Ecto neural progenitor cell (in vitro differentiated cells): Measurements from ENCODE around the gene PLEKHA8.

Source experiments
- DNase-seq: peaks from one replicate; pipeline ENCODE4 v3.0.0-alpha.2; 2018; ENCODE audit warnings: low spot score

Gene PLEKHA8

DNA sequence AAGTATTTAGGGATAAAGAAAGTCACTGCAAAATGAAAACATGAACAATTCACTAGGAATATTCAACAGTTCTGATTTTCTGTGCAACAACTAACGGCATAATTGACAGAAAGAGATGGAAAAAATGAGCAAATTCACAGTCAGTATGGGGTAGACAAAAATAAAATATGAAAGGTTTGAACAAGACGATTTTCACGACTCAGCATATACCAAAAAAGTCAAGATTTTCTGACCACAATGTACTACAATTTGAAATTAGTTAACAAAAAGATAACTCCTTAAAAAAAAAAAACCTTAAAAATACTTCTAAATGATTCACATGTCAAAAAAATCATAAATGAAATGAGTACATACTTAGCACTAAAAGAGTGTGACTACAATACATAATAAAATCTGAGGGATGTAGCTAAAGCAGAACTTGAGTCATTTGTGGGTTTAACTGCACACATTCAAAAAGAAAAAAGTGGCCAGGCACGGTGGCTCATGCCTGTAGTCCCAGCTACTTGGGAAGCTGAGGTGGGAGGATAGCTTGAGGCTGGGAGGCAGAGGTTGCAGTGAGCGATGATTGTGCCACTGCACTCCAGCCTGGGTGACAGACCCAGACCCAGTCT, 84.0 kb downstream of the PLEKHA8 start:
- no peak for DNase-seq

- DNase-seq, result no peak
Observed at GRCh38 chr7:30113144-30113543, 84.9 kb downstream of the PLEKHA8 start.

- DNase-seq, result no peak
Observed at GRCh38 chr7:30114536-30115238, 86.5 kb downstream of the PLEKHA8 start.

DNA sequence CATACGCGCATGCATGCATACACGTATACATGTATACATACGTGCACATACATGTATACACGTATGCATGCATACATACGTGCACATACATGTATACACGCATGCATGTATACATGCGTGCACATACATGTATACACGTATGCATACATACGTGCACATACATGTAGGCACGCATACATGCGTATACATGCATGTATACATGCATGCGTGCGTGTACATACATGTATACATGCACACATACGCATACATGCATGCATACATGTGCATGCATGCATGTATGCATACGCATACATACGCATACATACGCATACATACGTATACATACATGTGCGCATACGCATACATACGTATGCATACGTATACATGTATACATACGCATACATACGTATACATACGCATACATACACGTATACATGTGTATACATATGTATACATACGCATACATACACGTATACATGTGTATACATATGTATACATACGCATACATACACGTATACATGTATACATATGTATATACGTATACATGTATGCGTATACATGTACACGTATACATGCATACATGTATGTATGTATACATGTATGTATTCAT, 87.6 kb downstream of the PLEKHA8 start:
- no peak for DNase-seq

DNA sequence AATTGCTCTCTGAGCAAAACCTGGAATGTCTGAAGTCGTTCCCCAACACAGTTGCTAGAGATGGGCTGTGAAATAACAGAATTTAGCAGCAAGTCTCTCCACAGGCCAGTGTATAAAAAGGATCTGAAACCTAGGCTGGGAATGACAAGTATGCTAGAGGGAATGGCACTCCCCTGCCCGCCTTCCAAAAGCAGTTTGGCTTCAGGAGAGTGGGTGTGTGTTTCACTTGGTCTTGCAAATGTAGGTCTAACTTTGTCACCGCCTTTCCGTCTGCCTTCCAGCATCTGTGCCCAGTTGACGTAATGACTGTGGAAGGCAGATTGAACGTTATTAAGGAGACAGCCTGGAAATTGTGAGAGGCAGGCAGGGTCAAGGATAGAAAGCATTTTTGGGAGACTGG, 88.6 kb downstream of the PLEKHA8 start:
- DNase-seq, result no peak

DNA sequence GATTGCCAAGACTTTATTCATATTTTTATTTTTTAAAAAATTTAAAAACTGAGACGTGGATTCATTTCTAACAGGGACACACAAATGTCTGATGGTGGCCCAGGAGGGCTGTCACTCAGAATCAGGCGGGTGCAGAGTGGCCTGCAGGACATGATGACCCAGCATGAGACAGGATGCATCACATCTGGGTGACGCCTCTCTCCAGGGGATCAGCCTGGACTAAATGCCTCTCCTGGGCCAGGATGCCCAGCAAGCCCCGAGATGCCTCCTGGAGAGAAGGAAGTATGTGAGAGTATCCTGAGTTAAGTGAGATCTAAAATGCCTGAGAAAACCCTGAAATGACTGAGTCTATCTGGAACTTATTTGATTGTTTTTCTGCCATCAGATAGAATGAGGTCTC, 89.7 kb downstream of the PLEKHA8 start:
- no peak for DNase-seq

GRCh38 chr7:30119890-30120577, 91.8 kb downstream of the PLEKHA8 start:
- no peak for DNase-seq

- no peak for DNase-seq
Observed at GRCh38 chr7:30133736-30134610, 105.8 kb downstream of the PLEKHA8 start.

DNA sequence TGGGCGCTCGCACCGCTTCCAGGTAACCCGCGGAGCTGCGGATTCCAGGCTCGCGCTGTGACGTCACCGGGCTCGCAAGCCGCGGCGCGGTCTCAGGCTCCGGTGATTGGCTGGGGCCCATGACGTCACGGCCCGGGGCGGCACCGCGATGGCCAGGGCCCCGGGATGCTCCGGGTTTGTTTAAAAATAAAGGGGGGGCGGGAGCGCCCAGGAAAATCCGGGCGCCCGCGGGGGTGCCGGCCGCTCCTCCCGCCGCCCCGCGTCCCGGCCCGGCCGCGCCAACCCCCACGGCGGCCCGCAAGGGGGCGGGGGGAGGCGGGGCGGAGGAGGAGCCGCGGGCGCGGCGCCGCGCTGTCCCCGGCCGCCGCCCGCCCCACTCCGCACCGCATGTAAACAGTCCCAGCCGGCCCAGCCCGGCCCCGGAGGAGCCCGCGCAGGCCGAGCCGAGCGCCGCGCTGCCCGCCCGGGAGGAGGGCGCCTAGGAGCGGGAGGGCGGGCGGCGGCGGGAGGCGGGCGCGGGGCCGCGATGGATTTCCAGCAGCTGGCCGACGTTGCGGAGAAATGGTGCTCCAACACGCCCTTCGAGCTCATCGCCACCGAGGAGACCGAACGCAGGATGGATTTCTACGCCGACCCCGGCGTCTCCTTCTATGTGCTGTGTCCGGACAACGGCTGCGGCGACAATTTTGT, 106.5 kb downstream of the PLEKHA8 start, which contains the start of gene MTURN:
Gene MTURN (plus strand): TSS at position 376 of the 690 bp plus-strand sequence. CDS start 151 bp downstream, at position 527.
- peak; percentile 93 for DNase-seq

DNA sequence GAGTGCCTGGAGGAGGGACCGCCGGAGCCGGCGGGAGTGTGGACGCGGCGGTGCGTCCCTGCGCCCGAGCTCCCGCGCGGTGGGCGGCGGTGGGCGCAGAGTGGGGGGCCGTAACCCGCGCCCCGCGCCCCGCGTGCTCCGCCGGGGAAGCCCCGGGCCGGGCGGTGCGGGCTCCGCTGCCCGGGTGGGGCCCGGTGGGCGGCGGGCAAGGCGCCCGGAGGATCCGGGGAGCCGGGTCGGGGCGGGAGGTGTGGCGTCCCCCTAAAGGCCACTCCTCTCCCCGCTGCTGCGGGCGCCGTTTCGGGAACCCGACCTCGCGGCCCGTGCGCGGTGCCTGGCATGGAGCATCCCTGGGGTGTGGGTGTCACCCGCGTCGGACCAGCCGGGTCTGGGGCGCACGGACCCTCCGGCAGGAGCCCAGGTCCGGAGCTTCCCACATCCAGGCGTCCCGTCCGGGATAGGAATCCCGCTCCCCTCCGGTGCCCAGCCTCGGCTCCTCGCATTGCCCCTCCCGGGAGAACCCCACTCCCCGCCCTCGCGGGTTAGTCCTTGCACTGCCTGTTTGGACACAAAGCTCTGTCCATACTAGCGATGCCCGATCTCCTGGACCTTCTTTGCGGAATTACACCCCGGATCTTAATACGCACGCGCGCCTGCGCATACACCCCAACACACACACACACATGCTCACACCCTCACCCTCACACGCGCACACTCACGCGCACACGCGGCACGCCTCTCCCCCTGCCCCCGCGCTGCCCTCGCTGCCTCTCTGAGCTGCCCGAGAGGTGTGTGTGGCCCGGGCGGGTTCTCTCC, 107.3 kb downstream of the PLEKHA8 start:
- DNase-seq, result peak; percentile 72

DNA sequence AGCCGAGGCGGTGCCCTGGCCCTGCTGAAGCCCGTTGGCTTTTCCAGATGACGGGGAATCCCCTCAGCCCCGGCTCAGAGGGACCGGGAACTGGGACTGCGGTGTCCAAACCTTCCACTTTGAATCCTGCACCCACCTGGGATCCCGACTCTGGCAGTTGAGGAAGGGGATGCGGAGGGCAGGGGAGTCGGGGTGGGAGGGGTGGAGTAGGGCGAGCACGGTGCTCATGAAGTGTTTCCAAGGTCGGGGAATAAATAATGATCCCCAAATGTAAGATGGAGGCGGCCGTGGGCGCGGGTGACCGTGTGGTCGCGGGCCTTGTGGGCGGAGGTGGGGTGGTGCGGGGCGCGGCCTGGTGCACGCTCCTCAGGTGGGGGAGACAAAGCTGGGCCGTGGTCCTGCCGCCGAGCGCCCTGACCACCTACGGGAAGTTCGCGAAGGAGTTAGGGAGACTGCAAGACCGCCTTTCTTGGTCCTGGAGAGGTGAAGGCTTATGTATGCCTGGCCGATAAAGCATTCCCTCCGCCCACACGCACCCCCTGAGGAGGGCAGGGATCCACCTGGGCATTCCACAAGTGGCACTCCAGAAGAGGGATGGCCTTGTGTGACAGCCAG, 108.0 kb downstream of the PLEKHA8 start:
- DNase-seq, result no peak

- no peak for DNase-seq
Observed at GRCh38 chr7:30136743-30137485, 108.7 kb downstream of the PLEKHA8 start.

GRCh38 chr7:30139836-30140384, 111.7 kb downstream of the PLEKHA8 start:
- DNase-seq, result no peak

- DNase-seq, result no peak
Observed at GRCh38 chr7:30140456-30140855, 112.2 kb downstream of the PLEKHA8 start.

DNA sequence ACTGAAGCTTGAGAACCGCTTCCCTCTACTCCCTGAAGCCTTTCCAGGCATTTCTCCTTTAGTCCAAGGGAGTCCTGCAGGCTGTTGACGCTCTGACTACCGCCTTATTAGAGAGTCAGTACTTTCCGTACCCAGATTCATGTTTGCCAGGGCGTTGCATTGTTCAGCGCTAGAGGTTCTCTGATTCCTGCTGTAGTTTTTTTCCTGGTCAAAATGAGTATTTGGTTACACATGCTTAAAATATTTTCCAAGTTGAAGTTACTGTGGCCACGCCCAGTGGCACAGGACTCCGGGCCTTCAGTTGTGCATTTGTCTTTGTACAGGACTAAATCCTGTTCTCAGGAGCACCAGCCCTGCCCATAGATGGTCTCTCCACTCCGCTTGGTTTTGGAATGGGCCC, 114.5 kb downstream of the PLEKHA8 start:
- DNase-seq, result no peak

DNA sequence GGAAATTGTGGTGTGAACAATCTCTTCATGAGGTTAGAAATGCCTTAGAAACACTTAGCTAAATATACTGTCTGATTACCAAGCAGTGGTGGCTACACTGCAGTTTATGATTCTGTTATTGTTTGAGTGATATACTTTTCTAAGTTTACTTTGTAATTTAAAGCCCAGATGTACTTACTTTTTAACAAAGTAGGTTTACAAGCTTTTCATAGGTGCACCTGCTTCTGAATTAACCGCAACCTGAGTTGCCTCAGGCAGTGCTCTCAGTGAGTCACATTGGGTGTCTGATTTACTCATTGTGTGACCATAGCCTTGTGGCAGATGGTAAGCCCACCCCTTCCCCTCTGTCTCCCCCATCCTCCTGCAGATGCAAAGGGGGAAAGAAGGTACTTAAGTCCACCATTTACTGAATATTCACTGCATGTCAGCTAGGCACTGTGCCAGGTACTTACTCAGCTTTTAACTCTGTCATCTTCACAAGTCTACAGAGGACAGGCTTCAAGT, 115.6 kb downstream of the PLEKHA8 start:
- no peak for DNase-seq

GRCh38 chr7:30144657-30145306, 116.6 kb downstream of the PLEKHA8 start:
- DNase-seq, result no peak

DNA sequence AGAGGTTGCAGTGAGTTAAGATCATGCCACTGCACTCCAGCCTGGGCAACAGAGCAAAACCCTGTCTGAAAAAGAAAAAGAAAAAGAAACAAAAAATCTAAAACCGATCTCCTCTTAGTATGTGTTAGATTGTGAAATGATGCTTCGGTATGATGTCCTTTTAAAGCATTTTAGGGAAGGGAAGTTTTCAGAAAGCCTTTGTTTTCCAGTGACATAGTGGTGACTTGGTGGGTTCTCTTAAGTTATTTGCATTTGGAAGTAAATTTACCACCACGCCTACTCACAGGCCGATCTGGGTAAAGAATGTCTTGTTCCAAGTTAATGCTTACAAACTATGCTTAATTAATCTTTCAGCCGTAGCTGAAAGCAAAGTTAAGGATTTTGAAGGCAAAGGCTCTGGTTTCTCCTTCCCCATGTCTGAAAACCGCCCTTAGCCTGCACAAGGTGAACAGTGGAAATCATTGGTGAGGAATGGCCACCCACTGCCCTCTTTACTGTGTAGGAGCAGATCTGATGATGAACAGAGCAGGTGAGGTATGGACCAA, 117.3 kb downstream of the PLEKHA8 start:
- DNase-seq, result no peak
